Measurements from ENCODE around the gene IL34.
"Not testable (repeated sequence)": the region's sequence is repeated elsewhere in the genome, so short reads cannot be mapped to it uniquely, and the experiment has no call there.

Gene IL34

GRCh38 chr16:70608521-70608920 is 37.8 kb upstream of the IL34 start:
- no peak for TF ChIP-seq Cebpa-rat (IDR thresholded peaks at IDR 0.05)
- no peak overlapping the region for H3K27ac ChIP-seq
- H4K20me1 ChIP-seq: no peaks in the 10 kb centered on the region
- no peaks in the 10 kb centered on the region for H3K36me3 ChIP-seq
- no peak overlapping the region for H3K4me2 ChIP-seq
- H3K9ac ChIP-seq: no peak overlapping the region
- H3K9me3 ChIP-seq: no peaks in the 10 kb centered on the region
- no peaks in the 10 kb centered on the region for H3K27me3 ChIP-seq
- H3K4me3 ChIP-seq: no peak overlapping the region
- no peaks in the 10 kb centered on the region for H3K4me1 ChIP-seq

GRCh38 chr16:70610273-70611223 is 35.8 kb upstream of the IL34 start:
- H3K36me3 ChIP-seq: no peaks in the 10 kb centered on the region
- H4K20me1 ChIP-seq: no peaks in the 10 kb centered on the region
- no peak overlapping the region for H3K27ac ChIP-seq
- no peak for TF ChIP-seq Cebpa-rat (IDR thresholded peaks at IDR 0.05)
- H3K9me3 ChIP-seq: no peaks in the 10 kb centered on the region
- H3K4me3 ChIP-seq: no peak overlapping the region
- no peak overlapping the region for H3K9ac ChIP-seq
- no peaks in the 10 kb centered on the region for H3K27me3 ChIP-seq
- H3K4me2 ChIP-seq: no peak overlapping the region
- no peaks in the 10 kb centered on the region for H3K4me1 ChIP-seq

- H3K4me2 ChIP-seq: no peak overlapping the region
- H3K4me1 ChIP-seq: no peaks in the 10 kb centered on the region
- H3K36me3 ChIP-seq: no peaks in the 10 kb centered on the region
- no peak overlapping the region for H3K27ac ChIP-seq
- H3K9me3 ChIP-seq: no peaks in the 10 kb centered on the region
- H4K20me1 ChIP-seq: no peaks in the 10 kb centered on the region
- no peak overlapping the region for H3K4me3 ChIP-seq
- no peak overlapping the region for H3K9ac ChIP-seq
- no peak for TF ChIP-seq Cebpa-rat (IDR thresholded peaks at IDR 0.05)
- no peaks in the 10 kb centered on the region for H3K27me3 ChIP-seq
These were observed 35.1 kb upstream of the IL34 start for GRCh38 chr16:70611224-70611598.

- no peaks in the 10 kb centered on the region for H3K36me3 ChIP-seq
- H3K27ac ChIP-seq: no peak overlapping the region
- no peak overlapping the region for H3K4me2 ChIP-seq
- no peak for TF ChIP-seq Cebpa-rat (IDR thresholded peaks at IDR 0.05)
- no peaks in the 10 kb centered on the region for H3K9me3 ChIP-seq
- H4K20me1 ChIP-seq: no peaks in the 10 kb centered on the region
- no peak overlapping the region for H3K9ac ChIP-seq
- H3K4me3 ChIP-seq: no peak overlapping the region
- no peaks in the 10 kb centered on the region for H3K27me3 ChIP-seq
- H3K4me1 ChIP-seq: no peaks in the 10 kb centered on the region
These were observed 34.5 kb upstream of the IL34 start for GRCh38 chr16:70611785-70612303.

- TF ChIP-seq Cebpa-rat (IDR thresholded peaks at IDR 0.05): no peak
- Histone ChIP-seq H3K27me3 (no peaks in the 10 kb centered on the region), H3K4me2 (no peak overlapping the region), H3K36me3 (no peaks in the 10 kb centered on the region), H3K27ac (no peak overlapping the region), H4K20me1 (no peaks in the 10 kb centered on the region), H3K9ac (no peak overlapping the region), H3K9me3 (no peaks in the 10 kb centered on the region), H3K4me3 (no peak overlapping the region), H3K4me1 (no peaks in the 10 kb centered on the region)
These were observed 33.4 kb upstream of the IL34 start for GRCh38 chr16:70612931-70613330.

GRCh38 chr16:70614208-70614951 is 32.0 kb upstream of the IL34 start:
- H3K27me3 ChIP-seq: no peaks in the 10 kb centered on the region
- H3K9me3 ChIP-seq: no peaks in the 10 kb centered on the region
- H3K4me3 ChIP-seq: no peak overlapping the region
- no peak overlapping the region for H3K27ac ChIP-seq
- no peak overlapping the region for H3K9ac ChIP-seq
- no peak overlapping the region for H3K4me2 ChIP-seq
- H4K20me1 ChIP-seq: no peaks in the 10 kb centered on the region
- no peaks in the 10 kb centered on the region for H3K36me3 ChIP-seq
- H3K4me1 ChIP-seq: no peaks in the 10 kb centered on the region
- TF ChIP-seq Cebpa-rat (IDR thresholded peaks at IDR 0.05): no peak

GRCh38 chr16:70615945-70616344 is 30.4 kb upstream of the IL34 start:
- TF ChIP-seq Cebpa-rat (IDR thresholded peaks at IDR 0.05): no peak
- H3K4me3 ChIP-seq: no peak overlapping the region

GRCh38 chr16:70621864-70622263 is 24.5 kb upstream of the IL34 start:
- H3K9ac ChIP-seq, H3K4me1 ChIP-seq, H3K36me3 ChIP-seq, H3K4me2 ChIP-seq, H3K27ac ChIP-seq, H4K20me1 ChIP-seq, H3K4me3 ChIP-seq, H3K9me3 ChIP-seq, H3K27me3 ChIP-seq: not testable (repeated sequence)

More at GRCh38 chr16:70615945-70616344, 30.4 kb upstream of the IL34 start:
- H3K9ac ChIP-seq: no peak overlapping the region
- H3K27me3 ChIP-seq: no peaks in the 10 kb centered on the region
- H4K20me1 ChIP-seq: no peaks in the 10 kb centered on the region
- no peaks in the 10 kb centered on the region for H3K9me3 ChIP-seq
- no peaks in the 10 kb centered on the region for H3K36me3 ChIP-seq
- H3K4me1 ChIP-seq: no peaks in the 10 kb centered on the region
- H3K4me2 ChIP-seq: no peak overlapping the region
- no peak overlapping the region for H3K27ac ChIP-seq

GRCh38 chr16:70627696-70628095 is 18.7 kb upstream of the IL34 start:
- H3K27ac ChIP-seq: no peak overlapping the region

More at GRCh38 chr16:70627696-70628095, 18.7 kb upstream of the IL34 start:
- no peak for TF ChIP-seq Cebpa-rat (IDR thresholded peaks at IDR 0.05)
- Histone ChIP-seq H3K9me3 (peaks cover 10% of the 10 kb centered on the region), H3K4me3 (no peak overlapping the region), H4K20me1 (no peaks in the 10 kb centered on the region), H3K4me1 (no peaks in the 10 kb centered on the region), H3K4me2 (no peak overlapping the region), H3K36me3 (no peaks in the 10 kb centered on the region), H3K27me3 (no peaks in the 10 kb centered on the region), H3K9ac (no peak overlapping the region)
